Left lung (tissue), 10 donors: ENCODE results near the gene CDH6. TPM values are rescaled to one million over a fixed set of nuclear protein-coding genes. Genes with fewer than 3 reads are reported as not detected.

Source experiments
- ATAC-seq: fragments of 200-7000 bp; cut with Tn5 transposase; one replicate; pipeline ENCODE4 v1.9.1; 2020; ENCODE audit warnings: moderate library complexity
- DNase-seq, 4 donors: peaks; one replicate each; pipeline ENCODE4 v3.0.0-alpha.2; 2013 to 2020
- H3K27ac ChIP-seq, 2 donors: fragments of 200-600 bp; sonication (generic) in 1 of 2; one replicate each; pipeline versions ENCODE4 v1.5.0 to v1.8.0; 2020 to 2021
- H3K27me3 ChIP-seq, 2 donors: fragments of 200-600 bp; sonication (generic) in 1 of 2; one replicate each; pipeline versions ENCODE4 v1.5.0 to v1.8.0; 2020 to 2021
- H3K36me3 ChIP-seq, 2 donors: fragments of 200-600 bp; sonication (generic) in 1 of 2; one replicate each; pipeline versions ENCODE4 v1.5.0 to v1.8.0; 2020 to 2021
- H3K4me1 ChIP-seq, 2 donors: fragments of 200-600 bp; one replicate each; pipeline ENCODE4 v1.8.0; 2021
- H3K4me3 ChIP-seq, 2 donors: fragments of 200-600 bp; sonication (generic) in 1 of 2; one replicate each; pipeline versions ENCODE4 v1.5.0 to v1.8.0; 2020 to 2021; ENCODE audit warnings: mild to moderate bottlenecking in 1 of 2
- H3K9me3 ChIP-seq, 2 donors: fragments of 200-600 bp; sonication (generic) in 1 of 2; one replicate each; pipeline versions ENCODE4 v1.5.0 to v1.8.0; 2020 to 2021
- intact Hi-C, 2 donors: fragments of 100-400 bp; cut with DNase I; formaldehyde crosslinking; loops; one replicate each; pipeline versions ENCODE4 v1.11.2 to v1.14.2; 2022
- polyA plus RNA-seq, 6 donors: library from polyadenylated mRNA; unstranded; fragments of 120-200 nt; gene quantifications; one replicate each; pipeline ENCODE4 v1.2.1, GENCODE V29; 2013; ENCODE audit not compliant: insufficient read length in 6 of 6
- total RNA-seq, 2 donors: library from RNA; stranded (reverse); fragmentation: NEBNext Ultra II Directional; extraction: Animal tissue kit (Norgen Biotek cat#: 25700); gene quantifications; one replicate each; pipeline ENCODE4 v1.2.1, GENCODE V29; 2021
- TF ChIP-seq, protein P1 (sequence below), 2 donors: fragments of 200-600 bp; sonication (generic) in 1 of 2; IDR thresholded peaks; one replicate each; pipeline versions ENCODE4 v1.5.0 to v1.8.0; 2021; ENCODE audit warnings: antibody characterized with exemption in 2 of 2
- donor health status: DM: no; HTN: yes; CAD: no.
- donor health status: DM: no; HTN: no; CAD: no.

CDH6 gene
- total and polyA plus RNA-seq, 8 donors: 7.4 to 13.2 (median 9.1) TPM

- Histone ChIP-seq H3K36me3 (no peaks in the 10 kb centered on the region), H3K27ac (peak overlapping the region in 1 of 2 donors; percentile 8), H3K4me1 (peaks cover 7 to 9% of the 10 kb centered on the region in 2 donors), H3K9me3 (no peaks in the 10 kb centered on the region), H3K4me3 (peak overlapping the region; percentile 23 to 26), H3K27me3 (peaks cover 19 to 60% of the 10 kb centered on the region in 2 donors)
- TF ChIP-seq, protein P1, sequence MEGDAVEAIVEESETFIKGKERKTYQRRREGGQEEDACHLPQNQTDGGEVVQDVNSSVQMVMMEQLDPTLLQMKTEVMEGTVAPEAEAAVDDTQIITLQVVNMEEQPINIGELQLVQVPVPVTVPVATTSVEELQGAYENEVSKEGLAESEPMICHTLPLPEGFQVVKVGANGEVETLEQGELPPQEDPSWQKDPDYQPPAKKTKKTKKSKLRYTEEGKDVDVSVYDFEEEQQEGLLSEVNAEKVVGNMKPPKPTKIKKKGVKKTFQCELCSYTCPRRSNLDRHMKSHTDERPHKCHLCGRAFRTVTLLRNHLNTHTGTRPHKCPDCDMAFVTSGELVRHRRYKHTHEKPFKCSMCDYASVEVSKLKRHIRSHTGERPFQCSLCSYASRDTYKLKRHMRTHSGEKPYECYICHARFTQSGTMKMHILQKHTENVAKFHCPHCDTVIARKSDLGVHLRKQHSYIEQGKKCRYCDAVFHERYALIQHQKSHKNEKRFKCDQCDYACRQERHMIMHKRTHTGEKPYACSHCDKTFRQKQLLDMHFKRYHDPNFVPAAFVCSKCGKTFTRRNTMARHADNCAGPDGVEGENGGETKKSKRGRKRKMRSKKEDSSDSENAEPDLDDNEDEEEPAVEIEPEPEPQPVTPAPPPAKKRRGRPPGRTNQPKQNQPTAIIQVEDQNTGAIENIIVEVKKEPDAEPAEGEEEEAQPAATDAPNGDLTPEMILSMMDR (IDR thresholded peaks at IDR 0.05): no peak
- DNase-seq: no peak
- ATAC-seq: peak; percentile 19
- intact Hi-C loops: no loop called here
Observed at GRCh38 chr5:31194468-31194813, 955 bp downstream of the CDH6 start.

GRCh38 chr5:31194892-31195555, 1.5 kb downstream of the CDH6 start:
- Histone ChIP-seq H3K27ac (peak overlapping the region in 1 of 2 donors; percentile 8), H3K4me3 (peak overlapping the region; percentile 23 to 26), H3K27me3 (peaks cover 19 to 63% of the 10 kb centered on the region in 2 donors), H3K9me3 (no peaks in the 10 kb centered on the region), H3K36me3 (no peaks in the 10 kb centered on the region), H3K4me1 (peaks cover 7 to 9% of the 10 kb centered on the region in 2 donors)
- ATAC-seq (no peak), DNase-seq (no peak)
- TF ChIP-seq, protein P1 (IDR thresholded peaks at IDR 0.05): no peak
- intact Hi-C loops: no loop called here

DNA sequence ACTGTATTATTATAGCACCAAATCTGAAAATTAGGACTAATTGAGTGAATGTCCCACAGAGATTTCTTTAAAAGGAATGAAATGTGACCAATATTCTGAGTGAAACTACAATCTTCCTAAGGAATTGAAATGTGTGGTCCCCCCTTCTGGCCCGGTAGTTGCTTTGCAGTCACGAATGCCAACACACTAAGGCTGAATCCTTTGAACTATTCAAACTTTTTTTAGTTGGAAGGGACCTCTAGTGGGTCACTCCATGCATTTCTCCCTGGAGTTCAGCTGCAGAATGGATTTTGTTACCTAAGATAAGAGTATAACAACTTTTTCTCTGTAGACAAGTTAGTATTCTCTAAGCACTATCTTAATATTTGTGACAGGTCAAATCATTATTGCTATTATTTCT, 2.8 kb downstream of the CDH6 start:
- H3K27me3 ChIP-seq: peaks cover 19 to 59% of the 10 kb centered on the region in 2 donors
- no peak overlapping the region for H3K4me3 ChIP-seq
- ATAC-seq (no peak), DNase-seq (no peak)
- H3K9me3 ChIP-seq: no peaks in the 10 kb centered on the region
- TF ChIP-seq, protein P1 (IDR thresholded peaks at IDR 0.05): no peak
- intact Hi-C loops: no loop called here
- H3K4me1 ChIP-seq: peaks cover 7 to 9% of the 10 kb centered on the region in 2 donors
- H3K36me3 ChIP-seq: no peaks in the 10 kb centered on the region
- peak overlapping the region in 1 of 2 donors; percentile 6 for H3K27ac ChIP-seq

GRCh38 chr5:31197183-31197582, 3.7 kb downstream of the CDH6 start:
- intact Hi-C loops: no loop called here
- Histone ChIP-seq H3K4me3 (no peak overlapping the region), H3K9me3 (no peaks in the 10 kb centered on the region), H3K4me1 (peaks cover 7 to 9% of the 10 kb centered on the region in 2 donors), H3K27me3 (peaks cover 19 to 54% of the 10 kb centered on the region in 2 donors), H3K36me3 (no peaks in the 10 kb centered on the region), H3K27ac (no peak overlapping the region)
- TF ChIP-seq, protein P1 (IDR thresholded peaks at IDR 0.05): no peak
- ATAC-seq (no peak), DNase-seq (no peak)

DNA sequence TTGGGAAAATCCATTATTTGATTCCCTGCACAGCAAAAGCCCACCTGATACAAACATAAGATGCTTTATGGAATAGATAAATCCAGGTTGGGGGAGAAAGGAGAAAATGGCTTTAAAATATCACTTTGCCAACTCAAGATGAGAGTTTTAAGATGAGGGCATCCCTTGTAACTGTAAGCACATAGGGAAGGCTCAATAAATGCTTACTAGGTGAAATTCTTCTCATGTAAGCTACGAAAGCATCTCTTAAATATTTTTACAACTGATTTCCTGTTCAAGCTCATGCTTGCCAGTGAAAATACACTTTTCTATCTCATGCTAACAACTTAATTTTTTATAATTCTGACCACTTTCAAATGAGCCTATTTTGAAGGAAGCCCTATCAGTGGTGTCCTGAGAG, 11.5 kb downstream of the CDH6 start:
- H3K4me3 ChIP-seq: no peak overlapping the region
- intact Hi-C loops: no loop called here
- H3K9me3 ChIP-seq: no peaks in the 10 kb centered on the region
- no peaks in the 10 kb centered on the region for H3K36me3 ChIP-seq
- DNase-seq: no peak
- peaks cover 0 to 2% of the 10 kb centered on the region in 2 donors for H3K27me3 ChIP-seq
- no peak for ATAC-seq
- TF ChIP-seq, protein P1 (IDR thresholded peaks at IDR 0.05): no peak
- no peaks in the 10 kb centered on the region for H3K4me1 ChIP-seq
- H3K27ac ChIP-seq: no peak overlapping the region
